ACC112 (cell line): ENCODE data around the gene SLC2A6.

Experiments
- H2AFZ ChIP-seq: fragments of 200-600 bp; sonication (generic); one replicate; pipeline ENCODE4 v1.6.0; 2017; ENCODE audit warnings: antibody characterized with exemption, low read length; ENCODE audit not compliant: unreplicated experiment
- H3K27ac ChIP-seq: fragments of 200-600 bp; sonication (generic); 2 replicates; pipeline ENCODE4 v1.5.1; 2014; ENCODE audit warnings: low read depth, mild to moderate bottlenecking, antibody characterized with exemption, low read length, moderate library complexity
- H3K27me3 ChIP-seq: fragments of 200-600 bp; sonication (generic); 2 replicates; pipeline ENCODE4 v1.6.1; 2014; ENCODE audit warnings: mild to moderate bottlenecking, antibody characterized with exemption, low read length, moderate library complexity, mixed read lengths; ENCODE audit not compliant: insufficient read depth
- H3K36me3 ChIP-seq: fragments of 200-600 bp; sonication (generic); 2 replicates; pipeline ENCODE4 v1.6.1; 2016; ENCODE audit warnings: mild to moderate bottlenecking, antibody characterized with exemption, low read length, moderate library complexity, mixed read lengths; ENCODE audit not compliant: insufficient read depth
- H3K4me1 ChIP-seq: fragments of 200-600 bp; sonication (generic); one replicate; pipeline ENCODE4 v1.6.1; 2016; ENCODE audit warnings: low read length, mixed read lengths; ENCODE audit not compliant: insufficient read depth, unreplicated experiment, control insufficient read depth
- H3K4me3 ChIP-seq: fragments of 200-600 bp; sonication (generic); 2 replicates; pipeline ENCODE4 v1.5.1; 2014; ENCODE audit warnings: mild to moderate bottlenecking, low read depth, low read length
- H3K79me2 ChIP-seq: fragments of 200-600 bp; sonication (generic); one replicate; pipeline ENCODE4 v1.6.0; 2016; ENCODE audit warnings: low read length; ENCODE audit not compliant: control insufficient read depth, unreplicated experiment, insufficient read depth

SLC2A6 gene

GRCh38 chr9:133514460-133515239 lies 35.8 kb upstream of the SLC2A6 start:
- no peak overlapping the region for H3K4me3 ChIP-seq
- no peak overlapping the region for H3K27ac ChIP-seq
- peaks cover 4% of the 10 kb centered on the region for H3K4me1 ChIP-seq
- no peaks in the 10 kb centered on the region for H3K27me3 ChIP-seq
- no peak overlapping the region for H2AFZ ChIP-seq
- H3K36me3 ChIP-seq = no peaks in the 10 kb centered on the region
- no peaks in the 10 kb centered on the region for H3K79me2 ChIP-seq

GRCh38 chr9:133513214-133514100 lies 34.6 kb upstream of the SLC2A6 start:
- H3K4me3 ChIP-seq = no peak overlapping the region
- peaks cover 4% of the 10 kb centered on the region for H3K4me1 ChIP-seq
- H3K36me3 ChIP-seq = no peaks in the 10 kb centered on the region
- H3K27ac ChIP-seq = no peak overlapping the region
- H2AFZ ChIP-seq = no peak overlapping the region
- no peaks in the 10 kb centered on the region for H3K79me2 ChIP-seq
- H3K27me3 ChIP-seq = no peaks in the 10 kb centered on the region

DNA sequence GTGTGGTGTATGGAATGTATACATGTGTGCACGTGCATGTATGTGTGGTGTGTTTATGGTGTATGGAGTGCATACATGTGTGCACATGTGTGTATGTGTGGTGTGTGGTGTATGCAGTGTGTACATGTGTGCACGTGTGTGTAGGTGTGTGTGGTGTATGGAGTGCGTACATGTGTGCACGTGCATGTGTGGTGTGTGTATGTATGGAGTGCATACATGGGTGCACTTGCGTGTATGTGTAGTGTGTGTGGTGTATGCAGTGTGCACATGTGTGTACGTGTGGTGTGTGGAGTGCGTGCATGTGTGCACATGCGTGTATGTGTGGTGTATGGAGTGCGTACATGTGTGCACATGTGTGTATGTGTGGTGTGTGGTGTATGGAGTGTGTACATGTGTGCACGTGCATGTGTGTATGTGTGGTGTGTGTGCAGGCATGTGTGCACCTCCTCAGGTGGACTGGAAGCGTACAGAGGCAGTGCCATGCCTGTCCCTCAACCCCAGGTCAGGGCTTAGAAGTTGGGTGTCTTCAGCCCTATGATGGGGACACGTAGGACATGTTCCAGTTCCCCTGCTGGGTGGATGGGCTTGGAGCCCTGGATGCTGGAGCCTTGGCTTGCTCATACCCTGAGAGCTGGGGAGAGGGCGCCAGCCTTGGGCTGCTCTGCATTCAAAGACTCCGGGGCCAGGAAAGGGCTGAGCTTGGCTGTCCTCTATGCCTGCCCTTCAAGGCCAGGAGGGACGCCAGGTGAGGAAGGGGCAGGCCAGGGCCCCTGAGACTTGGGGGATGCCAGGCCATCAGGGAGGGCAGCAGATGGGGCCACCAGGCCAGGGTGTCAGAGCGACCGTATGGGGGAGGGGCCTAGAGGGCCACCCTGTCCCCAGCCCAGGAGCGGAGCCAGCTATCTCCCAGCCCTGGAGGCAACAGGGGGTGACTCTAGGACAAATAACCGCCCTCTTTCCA lies 33.6 kb upstream of the SLC2A6 start:
- Histone ChIP-seq H3K4me1 (peaks cover 4% of the 10 kb centered on the region), H3K79me2 (no peaks in the 10 kb centered on the region), H3K36me3 (no peaks in the 10 kb centered on the region), H3K27me3 (no peaks in the 10 kb centered on the region), H3K4me3 (no peak overlapping the region), H2AFZ (no peak overlapping the region), H3K27ac (no peak overlapping the region)

GRCh38 chr9:133511607-133512006 lies 32.7 kb upstream of the SLC2A6 start:
- H3K79me2 ChIP-seq = no peaks in the 10 kb centered on the region
- H3K27ac ChIP-seq = no peak overlapping the region
- no peak overlapping the region for H2AFZ ChIP-seq
- no peak overlapping the region for H3K4me3 ChIP-seq
- H3K27me3 ChIP-seq = no peaks in the 10 kb centered on the region
- H3K36me3 ChIP-seq = no peaks in the 10 kb centered on the region
- H3K4me1 ChIP-seq = peaks cover 13% of the 10 kb centered on the region

- Histone ChIP-seq H3K36me3 (no peaks in the 10 kb centered on the region), H3K27me3 (no peaks in the 10 kb centered on the region), H3K79me2 (no peaks in the 10 kb centered on the region), H3K4me1 (peaks cover 18% of the 10 kb centered on the region), H3K27ac (no peak overlapping the region), H2AFZ (no peak overlapping the region), H3K4me3 (no peak overlapping the region)
These were observed 32.1 kb upstream of the SLC2A6 start for GRCh38 chr9:133510926-133511505.

DNA sequence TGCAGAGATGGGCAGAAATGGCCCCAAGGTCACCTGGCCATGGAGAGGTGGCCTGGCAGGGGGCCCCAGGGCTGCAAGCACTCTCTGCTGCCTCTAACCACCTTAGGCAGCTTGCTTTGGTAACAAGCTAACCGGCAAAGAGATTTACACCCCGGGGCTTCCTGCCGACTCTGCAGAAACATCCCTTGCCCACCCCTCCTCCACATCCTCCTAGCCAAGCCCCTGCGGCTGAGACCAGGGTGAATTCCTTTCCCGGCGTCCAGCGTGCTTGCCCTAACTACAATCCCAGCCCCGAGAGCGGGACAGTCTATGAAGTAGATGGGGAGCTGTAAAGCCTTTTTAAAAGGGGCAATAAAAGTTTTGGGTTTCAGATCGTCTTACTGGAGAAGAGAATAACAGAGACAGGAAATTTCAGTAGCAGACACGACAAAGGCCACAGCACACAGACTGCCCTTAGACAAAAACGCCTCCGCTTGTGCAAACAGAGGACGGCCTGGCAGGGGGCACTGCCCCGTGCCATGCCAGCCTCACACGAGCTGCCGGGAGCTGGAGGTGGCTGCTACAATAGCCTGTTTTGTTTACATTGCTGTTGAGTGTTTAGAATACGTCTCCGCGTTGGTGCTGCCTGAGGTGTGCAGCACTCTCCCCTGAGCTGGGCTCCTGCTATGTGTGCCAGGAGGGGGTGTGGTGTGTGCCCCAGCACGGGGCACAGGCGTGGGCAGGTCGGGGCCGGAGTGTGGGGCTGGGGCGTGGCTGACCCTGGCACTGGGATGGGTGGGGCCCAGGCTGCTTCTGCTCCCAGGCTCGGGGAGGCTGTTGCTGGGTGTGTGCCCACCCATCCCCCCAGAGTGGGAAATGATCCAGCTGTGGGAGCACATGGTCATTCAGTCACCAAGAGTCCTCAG lies 30.5 kb upstream of the SLC2A6 start:
- Histone ChIP-seq H3K27ac (no peak overlapping the region), H2AFZ (no peak overlapping the region), H3K36me3 (no peaks in the 10 kb centered on the region), H3K4me3 (no peak overlapping the region), H3K79me2 (no peaks in the 10 kb centered on the region), H3K4me1 (peaks cover 25% of the 10 kb centered on the region), H3K27me3 (no peaks in the 10 kb centered on the region)

DNA sequence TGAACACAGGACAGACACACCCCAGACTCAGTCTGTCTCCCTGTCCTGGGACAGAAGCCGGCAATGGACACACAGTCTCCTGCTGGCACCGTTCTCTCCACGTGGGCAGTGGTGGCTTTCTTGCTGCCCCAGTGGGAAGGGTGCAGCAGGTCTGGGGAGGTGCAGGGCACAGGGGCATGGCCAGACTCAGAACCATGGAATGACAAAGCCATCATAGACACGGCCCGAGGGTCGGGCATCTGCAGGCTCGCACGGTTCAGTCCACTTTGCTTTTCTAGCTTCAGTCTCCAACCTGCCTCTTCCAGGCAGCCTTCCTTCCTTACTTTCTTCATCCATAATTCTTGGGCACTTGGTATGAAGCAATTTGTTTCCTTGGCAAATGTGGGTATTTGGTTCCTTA lies 29.1 kb upstream of the SLC2A6 start:
- no peak overlapping the region for H3K4me3 ChIP-seq
- peaks cover 25% of the 10 kb centered on the region for H3K4me1 ChIP-seq
- no peak overlapping the region for H3K27ac ChIP-seq
- no peak overlapping the region for H2AFZ ChIP-seq
- no peaks in the 10 kb centered on the region for H3K79me2 ChIP-seq
- no peaks in the 10 kb centered on the region for H3K36me3 ChIP-seq
- peaks cover 2% of the 10 kb centered on the region; the same call in 1 of the 2 replicates for H3K27me3 ChIP-seq

DNA sequence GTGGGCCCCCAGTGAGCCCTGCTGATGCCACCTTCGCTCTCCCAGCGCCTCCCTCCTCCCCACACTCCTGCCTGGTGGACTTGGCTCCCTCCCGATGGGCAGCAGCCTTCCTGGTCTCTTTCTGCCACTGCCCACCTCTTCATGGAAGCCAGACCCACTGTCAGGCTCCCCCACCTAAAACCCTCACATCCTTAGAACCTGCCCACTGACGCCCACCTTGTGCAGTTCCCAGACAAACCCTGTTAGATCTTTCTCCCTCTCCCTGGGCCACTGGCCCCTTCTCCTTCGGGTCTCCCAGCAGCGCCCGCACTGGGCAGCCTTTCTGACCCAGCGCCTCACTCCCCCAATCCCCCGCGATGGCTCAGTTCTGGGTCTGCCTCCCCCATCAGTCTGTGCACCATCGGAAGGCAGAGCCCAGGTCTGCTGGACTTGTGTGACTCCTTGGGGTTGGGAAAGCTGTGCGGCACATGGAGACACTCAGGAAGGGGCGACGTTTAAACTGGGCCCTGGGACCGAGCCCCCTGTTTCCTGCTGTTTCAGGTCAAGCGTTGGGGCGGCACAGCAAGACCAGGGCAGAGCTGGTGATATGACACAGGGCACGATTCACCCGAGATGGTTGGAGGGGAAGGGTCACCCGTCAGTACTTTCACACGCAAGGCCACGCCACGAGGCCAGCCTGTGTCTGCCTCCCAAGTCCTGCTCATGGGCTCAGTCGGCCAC lies 28.5 kb upstream of the SLC2A6 start:
- H3K4me3 ChIP-seq = no peak overlapping the region
- H3K27me3 ChIP-seq = peaks cover 8% of the 10 kb centered on the region; the same call in 1 of the 2 replicates
- peak overlapping the region; percentile 40 for H2AFZ ChIP-seq

DNA sequence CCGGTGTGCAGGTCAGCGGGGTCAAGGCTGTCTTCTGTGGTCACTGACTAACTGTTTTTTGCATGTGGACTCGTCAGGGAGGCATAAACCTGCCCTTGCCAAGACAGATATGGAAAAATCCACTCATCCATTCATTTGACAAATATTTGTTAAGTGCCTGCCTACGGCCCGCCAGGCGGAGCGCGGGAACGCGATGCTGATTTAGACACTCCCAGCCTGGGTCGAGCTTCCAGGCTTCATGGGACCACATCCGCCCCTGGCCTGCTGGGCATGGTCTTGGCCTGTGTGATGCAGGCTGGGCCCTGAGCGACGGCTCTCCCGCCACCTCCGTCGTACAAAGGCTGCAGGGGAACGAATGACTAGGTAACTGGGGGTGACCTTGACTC lies 27.7 kb upstream of the SLC2A6 start:
- H3K4me3 ChIP-seq = no peak overlapping the region
- no peaks in the 10 kb centered on the region for H3K36me3 ChIP-seq
- H3K27ac ChIP-seq = peak overlapping the region; percentile 84
- peak overlapping the region; percentile 40 for H2AFZ ChIP-seq
- peaks cover 25% of the 10 kb centered on the region for H3K4me1 ChIP-seq
- no peaks in the 10 kb centered on the region for H3K79me2 ChIP-seq
- peaks cover 16% of the 10 kb centered on the region; the same call in 1 of the 2 replicates for H3K27me3 ChIP-seq

More for the DNA sequence above, 28.5 kb upstream of the SLC2A6 start:
- Histone ChIP-seq H3K27ac (peak overlapping the region; percentile 84), H3K36me3 (no peaks in the 10 kb centered on the region), H3K79me2 (no peaks in the 10 kb centered on the region), H3K4me1 (peaks cover 25% of the 10 kb centered on the region)
